Bronchial epithelial cell (primary cell): ENCODE measurements around the gene PRKAR2B. TPM values are rescaled to one million over a fixed set of nuclear protein-coding genes. Genes with fewer than 3 reads are reported as not detected.
"Not testable (repeated sequence)": the region's sequence is repeated elsewhere in the genome, so short reads cannot be mapped to it uniquely, and the experiment has no call there.

Experiments used
- DNase-seq: peaks from one replicate; pipeline ENCODE4 v3.0.0-alpha.2; 2010; ENCODE audit warnings: low read depth
- FAIRE-seq: peaks from 2 replicates; lab custom pipeline; 2011; peaks lifted over from hg19 to GRCh38; lab: Jason Lieb, UNC
- H3K27me3 ChIP-seq: 2 replicates; pipeline ENCODE4 v1.5.1; 2011; ENCODE audit warnings: low read length; ENCODE audit not compliant: control insufficient read depth, insufficient read depth
- H3K36me3 ChIP-seq: 2 replicates; pipeline ENCODE4 v1.5.1; 2011; ENCODE audit warnings: low read length; ENCODE audit not compliant: control insufficient read depth, insufficient read depth
- H3K4me3 ChIP-seq: 2 replicates; pipeline ENCODE4 v1.5.1; 2011; ENCODE audit warnings: mild to moderate bottlenecking, low read depth, low read length, control low read depth
- total RNA-seq: library from RNA; depleted of rRNA; stranded (reverse); fragments of >200 nt; gene quantifications from 2 replicates; pipeline ENCODE4 v1.2.1, GENCODE V29; 2014
- TF ChIP-seq, protein P1 (sequence below): IDR thresholded peaks from 2 replicates; pipeline ENCODE4 v1.5.1; 2011; ENCODE audit warnings: mild to moderate bottlenecking, moderate library complexity, low read length, control low read depth, inconsistent platforms; ENCODE audit not compliant: insufficient read depth, severe bottlenecking

The PRKAR2B gene
- total RNA-seq, 1 donor from 2014 or later = 0.26 TPM

DNA sequence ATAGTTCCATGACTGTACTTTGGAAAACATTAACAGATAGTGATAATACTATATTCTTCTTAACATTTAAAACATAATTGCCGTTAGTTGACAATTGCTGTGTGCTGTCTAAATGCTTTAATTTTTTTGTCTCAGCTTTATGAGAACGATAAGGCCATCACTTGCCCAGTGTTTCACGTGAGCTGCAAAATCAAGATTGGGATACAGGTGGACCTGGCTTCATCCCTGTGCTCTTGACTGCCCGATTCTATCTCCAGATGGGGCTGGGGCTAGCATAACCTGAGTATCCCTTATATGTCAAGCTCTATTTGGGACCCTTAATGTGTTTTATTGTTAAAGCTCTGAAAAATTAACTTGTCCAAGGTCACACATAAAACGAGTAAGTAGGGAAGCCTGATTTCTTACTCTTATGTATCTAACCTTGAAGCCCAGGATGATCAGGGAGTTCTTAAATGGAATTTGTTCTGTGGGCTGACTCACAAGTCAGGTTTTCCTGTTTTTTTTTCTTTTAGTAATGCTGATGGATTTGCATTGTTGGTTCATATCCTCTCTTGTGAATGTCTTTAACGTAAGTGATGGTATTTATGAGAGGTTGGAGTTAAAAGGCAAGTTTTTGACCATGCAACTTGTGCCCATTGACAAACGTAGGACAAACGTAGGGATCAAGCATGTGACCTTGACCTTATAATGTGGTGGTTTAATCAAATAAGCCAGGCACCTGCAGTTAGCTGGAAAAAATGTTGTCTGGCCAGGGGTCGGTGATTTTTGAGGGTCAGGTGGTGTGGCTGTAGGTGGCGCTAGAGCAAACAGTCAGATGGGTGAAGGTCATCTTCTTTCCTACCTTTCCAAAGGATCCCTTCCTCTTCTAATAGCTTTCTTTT is 3.6 kb downstream of the PRKAR2B start:
- peaks cover 17% of the 10 kb centered on the region for H3K27me3 ChIP-seq
- DNase-seq (no peak), FAIRE-seq (no peak)
- no peaks in the 10 kb centered on the region for H3K36me3 ChIP-seq
- no peak overlapping the region for H3K4me3 ChIP-seq
- TF ChIP-seq, protein P1, sequence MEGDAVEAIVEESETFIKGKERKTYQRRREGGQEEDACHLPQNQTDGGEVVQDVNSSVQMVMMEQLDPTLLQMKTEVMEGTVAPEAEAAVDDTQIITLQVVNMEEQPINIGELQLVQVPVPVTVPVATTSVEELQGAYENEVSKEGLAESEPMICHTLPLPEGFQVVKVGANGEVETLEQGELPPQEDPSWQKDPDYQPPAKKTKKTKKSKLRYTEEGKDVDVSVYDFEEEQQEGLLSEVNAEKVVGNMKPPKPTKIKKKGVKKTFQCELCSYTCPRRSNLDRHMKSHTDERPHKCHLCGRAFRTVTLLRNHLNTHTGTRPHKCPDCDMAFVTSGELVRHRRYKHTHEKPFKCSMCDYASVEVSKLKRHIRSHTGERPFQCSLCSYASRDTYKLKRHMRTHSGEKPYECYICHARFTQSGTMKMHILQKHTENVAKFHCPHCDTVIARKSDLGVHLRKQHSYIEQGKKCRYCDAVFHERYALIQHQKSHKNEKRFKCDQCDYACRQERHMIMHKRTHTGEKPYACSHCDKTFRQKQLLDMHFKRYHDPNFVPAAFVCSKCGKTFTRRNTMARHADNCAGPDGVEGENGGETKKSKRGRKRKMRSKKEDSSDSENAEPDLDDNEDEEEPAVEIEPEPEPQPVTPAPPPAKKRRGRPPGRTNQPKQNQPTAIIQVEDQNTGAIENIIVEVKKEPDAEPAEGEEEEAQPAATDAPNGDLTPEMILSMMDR = no peak

DNA sequence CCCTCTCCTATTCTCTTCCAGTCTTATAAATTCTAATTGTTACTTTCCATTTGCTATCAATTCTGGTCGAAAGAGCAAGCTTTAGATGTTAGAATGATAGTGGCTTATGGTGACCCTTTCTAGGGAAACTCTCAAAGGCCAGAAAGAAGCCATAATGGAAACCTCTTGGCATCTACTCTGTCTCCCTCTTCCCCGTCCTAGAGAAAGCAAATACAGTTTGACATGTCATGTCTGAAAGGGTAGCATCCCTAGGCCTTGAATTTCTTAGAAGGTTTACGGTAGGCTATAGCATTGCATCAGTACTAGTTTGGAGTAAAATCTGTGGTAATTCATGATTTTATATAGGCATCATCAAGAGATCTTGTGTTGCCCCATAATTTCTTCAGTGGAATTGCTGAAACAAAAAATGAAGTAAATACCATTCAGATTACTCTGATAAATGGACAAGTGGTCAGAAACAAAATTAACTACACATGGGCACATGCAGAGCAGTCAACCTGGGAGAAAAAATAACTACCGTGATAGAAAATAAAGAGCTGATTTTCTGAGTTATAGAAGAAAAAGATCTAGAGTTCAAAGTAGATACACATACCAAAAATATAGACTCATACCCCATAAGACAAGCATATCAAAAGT is 4.4 kb downstream of the PRKAR2B start:
- FAIRE-seq = no peak

DNA sequence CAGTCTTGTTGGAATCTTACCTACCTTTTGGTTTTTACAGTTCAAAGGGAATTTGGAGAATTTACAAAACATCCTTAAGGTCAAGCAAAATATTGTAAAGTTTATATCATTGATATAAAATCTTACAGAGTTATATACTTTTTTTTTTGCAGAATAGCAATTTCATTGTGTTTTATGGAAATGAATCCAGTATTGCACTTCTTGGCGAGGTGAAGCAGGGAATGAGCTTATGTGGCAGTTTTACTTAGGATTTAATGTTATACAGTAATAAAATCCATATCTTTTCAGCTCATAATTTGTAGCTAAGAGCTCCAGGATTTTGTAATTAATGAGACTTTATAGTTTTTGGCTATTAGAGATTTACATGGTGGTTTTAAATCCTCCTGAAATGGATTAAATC is 5.0 kb downstream of the PRKAR2B start:
- H3K27me3 ChIP-seq = peaks cover 16% of the 10 kb centered on the region
- no peak overlapping the region for H3K4me3 ChIP-seq
- FAIRE-seq = no peak
- TF ChIP-seq, protein P1 = no peak
- H3K36me3 ChIP-seq = no peaks in the 10 kb centered on the region
- no peak for DNase-seq

More for the DNA sequence above, 4.4 kb downstream of the PRKAR2B start:
- H3K36me3 ChIP-seq = no peaks in the 10 kb centered on the region
- peaks cover 17% of the 10 kb centered on the region for H3K27me3 ChIP-seq
- DNase-seq = no peak
- H3K4me3 ChIP-seq = no peak overlapping the region
- TF ChIP-seq, protein P1 = no peak

DNA sequence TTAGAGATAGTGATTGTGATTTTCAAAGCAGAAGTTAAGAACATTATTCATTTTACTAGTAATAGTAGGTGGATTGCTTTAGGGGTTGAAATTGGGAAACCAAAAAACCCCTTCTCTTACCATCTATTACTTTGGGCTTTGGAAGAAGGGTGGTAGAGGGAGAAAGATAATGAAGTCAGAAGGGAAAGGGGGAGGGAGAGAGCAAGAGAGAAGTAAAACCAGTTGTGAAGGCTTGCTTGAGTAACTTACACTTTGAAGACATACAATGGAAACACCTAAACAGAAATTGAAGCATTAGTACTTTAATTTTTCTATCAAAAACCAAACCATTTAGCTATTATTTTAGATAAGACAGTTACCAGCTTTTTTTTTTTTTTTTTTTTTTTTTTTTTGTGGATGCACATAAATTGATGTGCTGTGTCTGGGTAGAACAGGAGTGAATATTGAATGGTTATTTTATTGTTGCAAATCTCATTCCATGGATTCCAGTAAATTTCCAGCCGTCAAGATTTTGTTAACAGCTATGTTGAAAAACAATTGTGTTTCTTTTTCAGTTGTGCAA is 5.5 kb downstream of the PRKAR2B start:
- FAIRE-seq (no peak), DNase-seq (no peak)
- TF ChIP-seq, protein P1 = no peak
- H3K4me3 ChIP-seq = no peak overlapping the region
- H3K27me3 ChIP-seq = peaks cover 14% of the 10 kb centered on the region
- H3K36me3 ChIP-seq = no peaks in the 10 kb centered on the region

DNA sequence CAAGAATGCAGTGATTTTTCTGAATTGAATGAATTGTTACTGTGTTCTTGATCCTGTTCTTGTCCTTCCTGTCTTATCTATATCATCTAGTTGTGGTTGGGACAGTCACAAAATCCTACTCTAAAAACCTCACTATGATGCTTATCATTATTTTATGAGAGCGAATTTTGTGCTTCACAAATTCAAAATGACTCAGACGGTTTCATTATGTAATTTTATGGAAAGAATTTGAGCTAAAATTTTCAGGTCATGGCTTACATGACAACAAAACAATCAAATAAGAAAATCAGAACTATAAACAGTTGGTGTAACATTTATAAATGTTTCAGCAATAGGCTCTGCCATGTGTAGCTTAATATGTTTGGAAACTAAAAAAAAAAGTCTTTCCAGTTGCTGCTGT is 6.9 kb downstream of the PRKAR2B start:
- DNase-seq (no peak), FAIRE-seq (no peak)
- Histone ChIP-seq H3K4me3 (no peak overlapping the region), H3K36me3 (no peaks in the 10 kb centered on the region), H3K27me3 (peaks cover 4% of the 10 kb centered on the region)
- TF ChIP-seq, protein P1 = no peak

DNA sequence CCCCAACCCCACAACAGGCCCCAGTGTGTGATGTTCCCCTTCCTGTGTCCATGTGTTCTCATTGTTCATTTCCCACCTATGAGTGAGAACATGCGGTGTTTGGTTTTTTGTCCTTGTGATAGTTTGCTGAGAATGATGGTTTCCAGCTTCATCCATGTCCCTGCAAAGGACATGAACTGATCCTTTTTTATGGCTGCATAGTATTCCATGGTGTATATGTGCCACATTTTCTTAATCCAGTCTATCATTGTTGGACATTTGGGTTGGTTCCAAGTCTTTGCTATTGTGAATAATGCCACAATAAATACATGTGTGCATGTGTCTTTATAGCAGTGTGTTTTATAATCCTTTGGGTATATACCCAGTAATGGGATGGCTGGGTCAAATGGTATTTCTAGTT is 10.5 kb downstream of the PRKAR2B start:
- H3K36me3 ChIP-seq, H3K27me3 ChIP-seq, DNase-seq, H3K4me3 ChIP-seq, FAIRE-seq: not testable (repeated sequence)

DNA sequence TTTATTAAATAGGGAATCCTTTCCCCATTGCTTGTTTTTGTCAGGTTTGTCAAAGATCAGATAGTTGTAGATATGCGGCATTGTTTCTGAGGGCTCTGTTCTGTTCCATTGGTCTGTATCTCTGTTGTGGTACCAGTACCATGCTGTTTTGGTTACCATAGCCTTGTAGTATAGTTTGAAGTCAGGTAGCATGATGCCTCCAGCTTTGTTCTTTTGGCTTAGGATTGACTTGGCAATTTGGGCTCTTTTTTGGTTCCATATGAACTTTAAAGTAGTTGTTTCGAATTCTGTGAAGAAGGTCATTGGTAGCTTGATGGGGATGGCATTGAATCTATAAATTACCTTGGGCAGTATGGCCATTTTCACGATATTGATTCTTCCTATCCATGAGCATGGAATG is 11.6 kb downstream of the PRKAR2B start:
- not testable (repeated sequence) for H3K36me3 ChIP-seq, DNase-seq, FAIRE-seq, H3K4me3 ChIP-seq, H3K27me3 ChIP-seq
